GM21367 (cell line): ENCODE data around the gene NSUN4.
"Not testable (repeated sequence)": the region's sequence is repeated elsewhere in the genome, so short reads cannot be mapped to it uniquely, and the experiment has no call there.

Experiments used
- ATAC-seq: cut with Tn5 transposase; IDR thresholded peaks from one replicate; pipeline ENCODE4 v1.9.1; 2021; ENCODE audit not compliant: unreplicated experiment

The NSUN4 gene

GRCh38 chr1:46325285-46326076 is 15.1 kb upstream of the NSUN4 start:
- ATAC-seq: not testable (repeated sequence)

- ATAC-seq: not testable (repeated sequence)
These were observed 12.4 kb upstream of the NSUN4 start for GRCh38 chr1:46328182-46328581.

GRCh38 chr1:46329807-46330206 is 10.8 kb upstream of the NSUN4 start:
- not testable (repeated sequence) for ATAC-seq

GRCh38 chr1:46330381-46330780 is 10.2 kb upstream of the NSUN4 start:
- not testable (repeated sequence) for ATAC-seq

GRCh38 chr1:46331786-46332540 is 8.6 kb upstream of the NSUN4 start:
- ATAC-seq: not testable (repeated sequence)

GRCh38 chr1:46333300-46334029 is 7.1 kb upstream of the NSUN4 start:
- ATAC-seq: peak; percentile 44

GRCh38 chr1:46334030-46334384 is 6.6 kb upstream of the NSUN4 start:
- peak; percentile 3 for ATAC-seq

- ATAC-seq: no peak
These were observed 5.5 kb upstream of the NSUN4 start for GRCh38 chr1:46335081-46335480.

- ATAC-seq: not testable (repeated sequence)
These were observed 3.2 kb upstream of the NSUN4 start for GRCh38 chr1:46337409-46337808.

- no peak for ATAC-seq
These were observed 846 bp downstream of the NSUN4 start for GRCh38 chr1:46341222-46342083.

GRCh38 chr1:46342084-46342656 is 1.6 kb downstream of the NSUN4 start:
- no peak for ATAC-seq

GRCh38 chr1:46342677-46343350 is 2.2 kb downstream of the NSUN4 start:
- no peak for ATAC-seq

- ATAC-seq: no peak
These were observed 2.7 kb downstream of the NSUN4 start for GRCh38 chr1:46343351-46343695.

- ATAC-seq: no peak
These were observed 3.1 kb downstream of the NSUN4 start for GRCh38 chr1:46343705-46344104.

GRCh38 chr1:46344481-46344880 is 3.9 kb downstream of the NSUN4 start:
- ATAC-seq: no peak

- no peak for ATAC-seq
These were observed 4.7 kb downstream of the NSUN4 start for GRCh38 chr1:46345281-46345680.

- no peak for ATAC-seq
These were observed 11.8 kb downstream of the NSUN4 start for GRCh38 chr1:46352363-46352762.

GRCh38 chr1:46355920-46356319 is 15.3 kb downstream of the NSUN4 start:
- not testable (repeated sequence) for ATAC-seq

GRCh38 chr1:46362158-46362557 is 21.6 kb downstream of the NSUN4 start:
- ATAC-seq: no peak

- ATAC-seq: no peak
These were observed 22.5 kb downstream of the NSUN4 start for GRCh38 chr1:46363121-46363520.
